Progenitor cell of endocrine pancreas (in vitro differentiated cells): ENCODE results near the gene SLAMF6. TPM values are rescaled to one million over a fixed set of nuclear protein-coding genes. Genes with fewer than 3 reads are reported as not detected.

Experiments used
- DNase-seq: peaks from one replicate; pipeline ENCODE4 v3.0.0; 2021; ENCODE audit warnings: low spot score; ENCODE audit not compliant: unreplicated experiment
- H3K27ac Mint-ChIP-seq: 2 replicates; pipeline ENCODE4 v1.8.0; 2021; ENCODE audit warnings: mild to moderate bottlenecking, moderate library complexity, mixed read lengths
- H3K27me3 Mint-ChIP-seq: 2 replicates; pipeline ENCODE4 v1.8.0; 2021; ENCODE audit warnings: mixed read lengths
- H3K36me3 Mint-ChIP-seq: 2 replicates; pipeline ENCODE4 v1.8.0; 2022; ENCODE audit warnings: mixed read lengths; ENCODE audit not compliant: insufficient read depth
- H3K4me1 Mint-ChIP-seq: 2 replicates; pipeline ENCODE4 v1.8.0; 2021; ENCODE audit warnings: low read depth, mixed read lengths
- H3K4me3 Mint-ChIP-seq: 2 replicates; pipeline ENCODE4 v1.8.0; 2021; ENCODE audit warnings: low read depth, mild to moderate bottlenecking, moderate library complexity, mixed read lengths
- H3K9me3 Mint-ChIP-seq: 2 replicates; pipeline ENCODE4 v1.8.0; 2021; ENCODE audit warnings: low read depth, mixed read lengths
- CTCF ChIP-seq: fragments of 200-600 bp; sonication (generic); IDR thresholded peaks from one replicate; pipeline ENCODE4 v1.5.0; 2021; ENCODE audit warnings: antibody characterized with exemption, mild to moderate bottlenecking; ENCODE audit not compliant: unreplicated experiment
- total RNA-seq: library from RNA; stranded (reverse); gene quantifications from 2 replicates; pipeline ENCODE4 v1.2.1, GENCODE V29; 2021

SLAMF6 gene
- total RNA-seq, 1 donor from 2014 or later = not detected

DNA sequence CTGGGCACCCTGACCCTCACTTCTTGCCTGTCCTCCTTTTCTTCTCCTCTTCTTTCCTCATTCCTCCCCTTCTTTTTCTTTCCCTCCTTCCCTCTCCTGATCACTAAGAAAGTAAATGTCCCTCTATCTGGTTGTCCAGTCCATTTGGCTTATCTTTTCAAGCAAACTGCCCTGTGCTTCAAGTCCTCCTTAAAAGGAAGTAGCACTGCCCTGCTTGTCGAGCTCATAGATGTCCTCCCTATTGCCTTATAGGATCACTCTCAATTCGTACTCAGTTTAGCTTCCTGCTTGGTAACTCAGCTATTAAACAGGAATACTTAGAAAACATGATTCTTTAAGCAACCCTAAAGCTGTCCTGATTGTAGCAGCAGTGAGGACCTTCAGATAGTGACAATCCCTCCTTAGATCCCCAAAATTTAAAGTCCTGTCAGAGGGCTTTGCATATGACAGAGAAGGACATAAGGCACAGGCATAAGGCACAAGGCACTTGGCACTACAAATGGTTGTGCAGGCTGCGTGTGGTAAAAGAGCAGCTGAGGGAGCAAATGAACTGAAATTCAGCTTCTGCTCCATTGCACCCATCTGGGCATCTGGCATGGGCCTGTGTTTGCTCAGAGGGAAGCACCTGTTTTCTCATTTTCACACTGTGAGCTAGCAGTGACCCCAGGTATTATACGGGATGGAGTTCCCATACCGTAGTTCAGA, 26.1 kb upstream of the SLAMF6 start:
- Mint-ChIP-seq H3K4me3 (no peak overlapping the region), H3K36me3 (peaks cover 14% of the 10 kb centered on the region), H3K27me3 (no peaks in the 10 kb centered on the region), H3K4me1 (peaks cover 10% of the 10 kb centered on the region), H3K9me3 (no peaks in the 10 kb centered on the region), H3K27ac (no peak overlapping the region)
- TF ChIP-seq CTCF = no peak
- no peak for DNase-seq

DNA sequence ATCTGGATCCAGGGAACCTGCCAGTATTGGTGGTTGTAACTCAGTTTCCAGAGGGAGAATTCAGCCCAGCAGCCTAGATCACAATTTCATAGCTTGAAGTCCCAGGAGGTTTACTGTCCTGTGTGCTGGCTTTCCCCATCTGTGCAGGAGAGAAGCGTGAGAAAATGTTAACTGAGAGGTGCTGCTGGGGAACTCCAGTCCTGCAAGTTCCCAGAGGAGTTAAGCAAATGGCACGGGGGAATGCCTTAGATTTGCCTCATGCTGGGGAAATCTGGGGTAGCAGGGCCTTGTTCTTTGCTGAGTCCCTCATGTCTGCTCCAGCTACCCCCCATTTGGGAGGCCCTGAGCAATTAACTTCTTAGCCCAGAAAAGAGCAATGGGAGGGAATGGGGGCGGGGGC, 25.1 kb upstream of the SLAMF6 start:
- no peaks in the 10 kb centered on the region for H3K9me3 Mint-ChIP-seq
- no peak for DNase-seq
- H3K27ac Mint-ChIP-seq = no peak overlapping the region
- no peak for TF ChIP-seq CTCF
- peaks cover 9% of the 10 kb centered on the region for H3K36me3 Mint-ChIP-seq
- H3K27me3 Mint-ChIP-seq = no peaks in the 10 kb centered on the region
- peaks cover 10% of the 10 kb centered on the region for H3K4me1 Mint-ChIP-seq
- no peak overlapping the region for H3K4me3 Mint-ChIP-seq

DNA sequence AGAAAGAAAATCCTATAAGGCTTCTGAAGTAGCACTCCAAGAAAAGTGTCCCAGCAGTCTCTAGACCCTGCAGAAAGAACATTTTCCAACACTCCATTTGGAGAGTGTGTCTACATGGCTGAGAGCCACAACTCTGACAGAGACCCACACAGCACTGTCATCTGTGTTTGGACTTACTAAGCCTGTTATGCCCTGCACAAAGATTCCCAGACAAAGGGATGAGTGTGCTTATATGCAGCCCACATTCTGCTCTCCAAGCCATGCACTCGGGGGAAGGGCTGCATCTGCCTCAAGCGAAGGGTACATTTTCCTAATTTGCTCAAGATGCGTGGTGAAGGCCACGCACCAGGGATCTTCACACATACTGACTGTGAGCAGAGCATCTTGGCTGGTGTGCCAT, 24.4 kb upstream of the SLAMF6 start:
- H3K4me1 Mint-ChIP-seq = peaks cover 14% of the 10 kb centered on the region
- TF ChIP-seq CTCF = no peak
- no peaks in the 10 kb centered on the region for H3K27me3 Mint-ChIP-seq
- H3K36me3 Mint-ChIP-seq = peaks cover 3% of the 10 kb centered on the region
- no peak overlapping the region for H3K27ac Mint-ChIP-seq
- H3K9me3 Mint-ChIP-seq = no peaks in the 10 kb centered on the region
- H3K4me3 Mint-ChIP-seq = no peak overlapping the region
- DNase-seq = no peak

- Mint-ChIP-seq H3K9me3 (no peaks in the 10 kb centered on the region), H3K4me1 (peaks cover 18% of the 10 kb centered on the region), H3K4me3 (no peak overlapping the region), H3K36me3 (no peaks in the 10 kb centered on the region), H3K27ac (no peak overlapping the region), H3K27me3 (no peaks in the 10 kb centered on the region)
- DNase-seq = no peak
- TF ChIP-seq CTCF = no peak
These were observed 23.9 kb upstream of the SLAMF6 start for GRCh38 chr1:160546942-160547341.

GRCh38 chr1:160544647-160545046, 21.6 kb upstream of the SLAMF6 start:
- Mint-ChIP-seq H3K4me3 (no peak overlapping the region), H3K36me3 (no peaks in the 10 kb centered on the region), H3K27me3 (no peaks in the 10 kb centered on the region), H3K4me1 (peaks cover 38% of the 10 kb centered on the region), H3K27ac (no peak overlapping the region), H3K9me3 (no peaks in the 10 kb centered on the region)
- peak; percentile 39 for TF ChIP-seq CTCF
- DNase-seq = no peak
